HL-60 (cell line): Measurements from ENCODE around the gene CACNA2D1.

Experiments
- REST ChIP-seq: IDR thresholded peaks from 2 replicates; pipeline ENCODE4 v1.6.1; 2012; ENCODE audit warnings: low read depth; ENCODE audit not compliant: insufficient replicate concordance
- TF ChIP-seq, protein P1 (sequence below): IDR thresholded peaks from one replicate; pipeline ENCODE4 v1.5.1; 2011; ENCODE audit warnings: low read length, control low read depth, inconsistent platforms; ENCODE audit not compliant: insufficient read depth

DNA sequence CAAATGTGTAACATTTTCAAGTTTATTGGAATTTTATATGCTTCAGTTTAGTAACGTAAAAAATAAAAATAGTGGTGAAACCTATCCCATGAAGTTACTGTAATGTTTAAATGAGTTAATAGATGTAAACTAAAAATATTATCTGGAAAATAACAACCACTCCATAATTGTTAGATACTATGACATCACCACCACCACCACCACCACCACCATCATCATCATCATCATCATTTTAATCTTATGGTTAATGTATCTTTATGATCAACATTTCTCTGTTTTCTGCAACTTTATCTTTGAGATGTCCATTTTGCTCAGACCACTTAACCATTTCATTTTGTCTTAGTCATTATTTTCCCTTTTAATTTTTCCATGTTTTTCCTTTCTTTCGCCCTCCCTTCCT lies 23.4 kb upstream of the CACNA2D1 start:
- TF ChIP-seq, protein P1, sequence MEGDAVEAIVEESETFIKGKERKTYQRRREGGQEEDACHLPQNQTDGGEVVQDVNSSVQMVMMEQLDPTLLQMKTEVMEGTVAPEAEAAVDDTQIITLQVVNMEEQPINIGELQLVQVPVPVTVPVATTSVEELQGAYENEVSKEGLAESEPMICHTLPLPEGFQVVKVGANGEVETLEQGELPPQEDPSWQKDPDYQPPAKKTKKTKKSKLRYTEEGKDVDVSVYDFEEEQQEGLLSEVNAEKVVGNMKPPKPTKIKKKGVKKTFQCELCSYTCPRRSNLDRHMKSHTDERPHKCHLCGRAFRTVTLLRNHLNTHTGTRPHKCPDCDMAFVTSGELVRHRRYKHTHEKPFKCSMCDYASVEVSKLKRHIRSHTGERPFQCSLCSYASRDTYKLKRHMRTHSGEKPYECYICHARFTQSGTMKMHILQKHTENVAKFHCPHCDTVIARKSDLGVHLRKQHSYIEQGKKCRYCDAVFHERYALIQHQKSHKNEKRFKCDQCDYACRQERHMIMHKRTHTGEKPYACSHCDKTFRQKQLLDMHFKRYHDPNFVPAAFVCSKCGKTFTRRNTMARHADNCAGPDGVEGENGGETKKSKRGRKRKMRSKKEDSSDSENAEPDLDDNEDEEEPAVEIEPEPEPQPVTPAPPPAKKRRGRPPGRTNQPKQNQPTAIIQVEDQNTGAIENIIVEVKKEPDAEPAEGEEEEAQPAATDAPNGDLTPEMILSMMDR, result no peak
- TF ChIP-seq REST, result no peak
